Mammary epithelial cell (primary cell): ENCODE data around the gene SLC5A10.
"Not testable (repeated sequence)": the region's sequence is repeated elsewhere in the genome, so short reads cannot be mapped to it uniquely, and the experiment has no call there.

Source experiments
- EZH2 ChIP-seq: IDR thresholded peaks from 2 replicates; pipeline ENCODE4 v1.6.1; 2012; ENCODE audit warnings: low read length, inconsistent platforms, borderline replicate concordance
- TF ChIP-seq, protein P1 (sequence below), 2 donors: IDR thresholded peaks in 1 of 2; conservative IDR thresholded peaks in 1 of 2; 2 replicates each; pipeline ENCODE4 v1.5.1; 2011 to 2012; ENCODE audit warnings: inconsistent platforms in 2 of 2, low read length in 2 of 2, mild to moderate bottlenecking in 2 of 2, control low read depth in 1 of 2, low read depth in 1 of 2; ENCODE audit not compliant: insufficient read depth in 1 of 2; ENCODE audit errors: extremely low read depth in 1 of 2

GRCh38 chr17:19048826-19049225 lies 96.9 kb downstream of the SLC5A10 start:
- TF ChIP-seq, protein P1, sequence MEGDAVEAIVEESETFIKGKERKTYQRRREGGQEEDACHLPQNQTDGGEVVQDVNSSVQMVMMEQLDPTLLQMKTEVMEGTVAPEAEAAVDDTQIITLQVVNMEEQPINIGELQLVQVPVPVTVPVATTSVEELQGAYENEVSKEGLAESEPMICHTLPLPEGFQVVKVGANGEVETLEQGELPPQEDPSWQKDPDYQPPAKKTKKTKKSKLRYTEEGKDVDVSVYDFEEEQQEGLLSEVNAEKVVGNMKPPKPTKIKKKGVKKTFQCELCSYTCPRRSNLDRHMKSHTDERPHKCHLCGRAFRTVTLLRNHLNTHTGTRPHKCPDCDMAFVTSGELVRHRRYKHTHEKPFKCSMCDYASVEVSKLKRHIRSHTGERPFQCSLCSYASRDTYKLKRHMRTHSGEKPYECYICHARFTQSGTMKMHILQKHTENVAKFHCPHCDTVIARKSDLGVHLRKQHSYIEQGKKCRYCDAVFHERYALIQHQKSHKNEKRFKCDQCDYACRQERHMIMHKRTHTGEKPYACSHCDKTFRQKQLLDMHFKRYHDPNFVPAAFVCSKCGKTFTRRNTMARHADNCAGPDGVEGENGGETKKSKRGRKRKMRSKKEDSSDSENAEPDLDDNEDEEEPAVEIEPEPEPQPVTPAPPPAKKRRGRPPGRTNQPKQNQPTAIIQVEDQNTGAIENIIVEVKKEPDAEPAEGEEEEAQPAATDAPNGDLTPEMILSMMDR (conservative IDR thresholded peaks at IDR 0.05 in 1 of 2, IDR thresholded peaks at IDR 0.05 in 1 of 2; ENCODE audit: extremely low read depth in 1 of 2, insufficient read depth in 1 of 2, low read depth in 1 of 2, low read length in 2 of 2): not testable (repeated sequence)
- not testable (repeated sequence) for TF ChIP-seq EZH2
